Mesendoderm (in vitro differentiated cells): ENCODE results near the gene SORCS2.
A peak's percentile ranks its signal among the peaks of the same experiment; 100 is the strongest.

Experiments
- DNase-seq: peaks from one replicate; pipeline ENCODE4 v3.0.0; 2013
- H2AK5ac ChIP-seq: 2 replicates; pipeline ENCODE4 v1.6.1; 2013; ENCODE audit warnings: low read length, inconsistent platforms
- H2BK120ac ChIP-seq: 2 replicates; pipeline ENCODE4 v1.6.1; 2013; ENCODE audit warnings: low read depth, mild to moderate bottlenecking, low read length, moderate library complexity, mixed read lengths
- H2BK15ac ChIP-seq: replicated peaks from 2 replicates; pipeline ENCODE4 v1.6.1; 2013; ENCODE audit warnings: low read depth, mild to moderate bottlenecking, moderate library complexity
- H2BK5ac ChIP-seq: 2 replicates; pipeline ENCODE4 v1.6.1; 2013; ENCODE audit warnings: low read length, inconsistent platforms
- H3K18ac ChIP-seq: 2 replicates; pipeline ENCODE4 v1.6.1; 2013; ENCODE audit warnings: mild to moderate bottlenecking, low read length, mixed read lengths
- H3K23ac ChIP-seq: one replicate; pipeline ENCODE4 v1.6.1; 2013; ENCODE audit warnings: low read length
- H3K27ac ChIP-seq: 2 replicates; pipeline ENCODE4 v1.5.1; 2013; ENCODE audit warnings: low read depth, mild to moderate bottlenecking, inconsistent platforms, low read length, moderate library complexity
- H3K27me3 ChIP-seq: 2 replicates; pipeline ENCODE4 v1.6.1; 2013; ENCODE audit warnings: low read length, control low read depth, mild to moderate bottlenecking, inconsistent platforms; ENCODE audit not compliant: insufficient read depth, poor library complexity
- H3K36me3 ChIP-seq: 2 replicates; pipeline ENCODE4 v1.6.1; 2013; ENCODE audit warnings: low read length, inconsistent platforms; ENCODE audit not compliant: control insufficient read depth, insufficient read depth
- H3K4ac ChIP-seq: one replicate; pipeline ENCODE4 v1.6.1; 2013; ENCODE audit warnings: low read depth, mild to moderate bottlenecking, low read length, moderate library complexity
- H3K4me1 ChIP-seq: 2 replicates; pipeline ENCODE4 v1.6.1; 2013; ENCODE audit warnings: low read depth, low read length, inconsistent platforms; ENCODE audit not compliant: control insufficient read depth
- H3K4me2 ChIP-seq: 2 replicates; pipeline ENCODE4 v1.6.1; 2013; ENCODE audit warnings: low read length
- H3K4me3 ChIP-seq: 2 replicates; pipeline ENCODE4 v1.5.1; 2013; ENCODE audit warnings: mild to moderate bottlenecking, low read length
- H3K56ac ChIP-seq: one replicate; pipeline ENCODE4 v1.6.1; 2013; ENCODE audit warnings: low read length
- H3K79me1 ChIP-seq: 2 replicates; pipeline ENCODE4 v1.6.1; 2013; ENCODE audit warnings: low read length, inconsistent platforms
- H3K79me2 ChIP-seq: 2 replicates; pipeline ENCODE4 v1.6.1; 2013; ENCODE audit warnings: mild to moderate bottlenecking, low read length; ENCODE audit not compliant: control insufficient read depth, insufficient read depth
- H3K9ac ChIP-seq: 2 replicates; pipeline ENCODE4 v1.6.1; 2013; ENCODE audit warnings: low read length, inconsistent platforms
- H4K5ac ChIP-seq: one replicate; pipeline ENCODE4 v1.6.1; 2013; ENCODE audit warnings: low read length
- H4K8ac ChIP-seq: one replicate; pipeline ENCODE4 v1.6.1; 2013; ENCODE audit warnings: low read depth, mild to moderate bottlenecking, control low read depth, low read length, moderate library complexity
- WGBS: extraction: QIAGEN DNeasy Blood & Tissue Kit; methylation state at CpG from one replicate; pipeline ENCODE4 v1.1.7; 2013; ENCODE audit warnings: low lambda C conversion rate, missing lambda C conversion rate; ENCODE audit not compliant: insufficient coverage; ENCODE audit errors: extremely low coverage; 5-methylcytosine and 5-hydroxymethylcytosine counted together

The SORCS2 gene

GRCh38 chr4:7427831-7428260 is 235.5 kb downstream of the SORCS2 start:
- DNase-seq: no peak
- Histone ChIP-seq H3K4ac (no peak overlapping the region), H4K5ac (no peak overlapping the region), H2BK120ac (no peak overlapping the region), H3K79me1 (no peaks in the 10 kb centered on the region), H3K36me3 (no peaks in the 10 kb centered on the region), H3K23ac (no peak overlapping the region), H3K79me2 (no peaks in the 10 kb centered on the region), H2BK15ac (no peak overlapping the region), H3K9ac (no peak overlapping the region), H3K18ac (no peak overlapping the region), H3K4me1 (peaks cover 5% of the 10 kb centered on the region), H3K4me3 (no peak overlapping the region), H3K56ac (peak overlapping the region; percentile 42), H2AK5ac (no peak overlapping the region), H3K4me2 (no peak overlapping the region), H4K8ac (no peak overlapping the region), H2BK5ac (no peak overlapping the region), H3K27me3 (no peaks in the 10 kb centered on the region), H3K27ac (no peak overlapping the region)
- WGBS: no CpG with 5 or more reads among the region's 13 CpGs

- WGBS: no CpG with 5 or more reads among the region's 16 CpGs
- H3K4me3 ChIP-seq: no peak overlapping the region
Observed at GRCh38 chr4:7428261-7429068, 236.1 kb downstream of the SORCS2 start.

GRCh38 chr4:7429069-7429416 is 236.7 kb downstream of the SORCS2 start:
- H3K18ac ChIP-seq: no peak overlapping the region
- WGBS: no CpG with 5 or more reads among the region's 9 CpGs

More at GRCh38 chr4:7428261-7429068, 236.1 kb downstream of the SORCS2 start:
- Histone ChIP-seq H3K79me1 (no peaks in the 10 kb centered on the region), H3K27ac (no peak overlapping the region), H3K4me2 (no peak overlapping the region), H3K56ac (peak overlapping the region; percentile 42), H3K79me2 (no peaks in the 10 kb centered on the region), H3K4me1 (peaks cover 5% of the 10 kb centered on the region), H2BK120ac (no peak overlapping the region), H2AK5ac (no peak overlapping the region), H3K4ac (no peak overlapping the region), H4K8ac (no peak overlapping the region), H3K23ac (no peak overlapping the region), H3K27me3 (no peaks in the 10 kb centered on the region), H2BK5ac (no peak overlapping the region), H3K36me3 (no peaks in the 10 kb centered on the region), H2BK15ac (no peak overlapping the region), H3K9ac (no peak overlapping the region), H4K5ac (no peak overlapping the region), H3K18ac (no peak overlapping the region)
- peak; percentile 79 for DNase-seq

GRCh38 chr4:7429601-7430078 is 237.3 kb downstream of the SORCS2 start:
- Histone ChIP-seq H3K36me3 (no peaks in the 10 kb centered on the region), H4K5ac (no peak overlapping the region), H3K18ac (no peak overlapping the region), H2AK5ac (no peak overlapping the region), H3K4me1 (peaks cover 5% of the 10 kb centered on the region), H2BK5ac (no peak overlapping the region), H3K56ac (no peak overlapping the region), H3K4ac (no peak overlapping the region), H3K23ac (no peak overlapping the region), H3K27me3 (no peaks in the 10 kb centered on the region), H3K4me2 (no peak overlapping the region), H3K27ac (no peak overlapping the region), H3K4me3 (no peak overlapping the region), H2BK120ac (no peak overlapping the region), H3K79me2 (no peaks in the 10 kb centered on the region), H3K79me1 (no peaks in the 10 kb centered on the region), H2BK15ac (no peak overlapping the region), H4K8ac (no peak overlapping the region), H3K9ac (no peak overlapping the region)
- WGBS: no CpG with 5 or more reads among the region's 17 CpGs
- DNase-seq: no peak

More at GRCh38 chr4:7429069-7429416, 236.7 kb downstream of the SORCS2 start:
- H3K4me1 ChIP-seq: peaks cover 5% of the 10 kb centered on the region
- no peak overlapping the region for H3K4me2 ChIP-seq
- H3K36me3 ChIP-seq: no peaks in the 10 kb centered on the region
- no peaks in the 10 kb centered on the region for H3K27me3 ChIP-seq
- no peak overlapping the region for H3K4me3 ChIP-seq
- H4K5ac ChIP-seq: no peak overlapping the region
- H3K79me2 ChIP-seq: no peaks in the 10 kb centered on the region
- no peak overlapping the region for H3K23ac ChIP-seq
- no peak overlapping the region for H2BK120ac ChIP-seq
- H2BK15ac ChIP-seq: no peak overlapping the region
- no peak overlapping the region for H3K56ac ChIP-seq
- H4K8ac ChIP-seq: no peak overlapping the region
- no peak overlapping the region for H2BK5ac ChIP-seq
- no peak overlapping the region for H3K4ac ChIP-seq
- H3K79me1 ChIP-seq: no peaks in the 10 kb centered on the region
- H3K27ac ChIP-seq: no peak overlapping the region
- H2AK5ac ChIP-seq: no peak overlapping the region
- DNase-seq: no peak
- H3K9ac ChIP-seq: no peak overlapping the region

- H2AK5ac ChIP-seq: no peak overlapping the region
- WGBS: no CpG with 5 or more reads among the region's 16 CpGs
- H4K5ac ChIP-seq: no peak overlapping the region
- H3K79me2 ChIP-seq: no peaks in the 10 kb centered on the region
- no peak overlapping the region for H3K4me3 ChIP-seq
- no peak overlapping the region for H3K27ac ChIP-seq
- no peak overlapping the region for H2BK120ac ChIP-seq
- no peak overlapping the region for H3K9ac ChIP-seq
- no peaks in the 10 kb centered on the region for H3K36me3 ChIP-seq
- no peaks in the 10 kb centered on the region for H3K27me3 ChIP-seq
- peak; percentile 79 for DNase-seq
- H2BK15ac ChIP-seq: no peak overlapping the region
- H2BK5ac ChIP-seq: no peak overlapping the region
- H4K8ac ChIP-seq: no peak overlapping the region
- peaks cover 7% of the 10 kb centered on the region for H3K4me1 ChIP-seq
- no peak overlapping the region for H3K4ac ChIP-seq
- H3K4me2 ChIP-seq: no peak overlapping the region
- no peak overlapping the region for H3K56ac ChIP-seq
- H3K23ac ChIP-seq: no peak overlapping the region
- no peak overlapping the region for H3K18ac ChIP-seq
- H3K79me1 ChIP-seq: no peaks in the 10 kb centered on the region
Observed at GRCh38 chr4:7430368-7430964, 238.1 kb downstream of the SORCS2 start.
